ENCODE data around the gene GATD1.

Gene GATD1

DNA sequence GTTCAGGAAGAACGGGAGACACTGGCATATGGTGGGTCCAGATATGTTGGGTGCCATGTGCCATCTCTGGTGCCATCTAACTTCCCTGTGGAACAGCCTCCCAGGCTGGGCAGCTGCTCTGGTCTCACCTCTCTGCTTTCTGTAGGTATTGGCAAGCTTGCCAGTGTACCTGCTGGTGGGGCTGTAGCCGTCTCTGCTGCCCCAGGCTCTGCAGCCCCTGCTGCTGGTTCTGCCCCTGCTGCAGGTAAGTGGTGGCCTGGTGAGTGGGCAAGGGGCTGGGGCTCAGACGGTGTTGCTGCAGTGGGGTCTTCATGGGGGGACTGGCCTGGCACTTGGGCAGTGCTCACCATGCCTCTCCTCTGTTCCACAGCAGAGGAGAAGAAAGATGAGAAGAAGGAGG lies 35.1 kb upstream of the GATD1 start:
- Histone ChIP-seq H3K79me2 (peaks cover 3% of the 10 kb centered on the region), H3K4me1 (peaks cover 4% of the 10 kb centered on the region), H3K36me3 (ENCODE audit: control insufficient read depth, insufficient read depth, low read length) (no peaks in the 10 kb centered on the region), H2AFZ (no peak overlapping the region), H3K27ac (no peak overlapping the region), H3K9ac (no peak overlapping the region), H3K4me3 (ENCODE audit: low read depth, low read length) (no peak overlapping the region), H3K4me2 (ENCODE audit: low read length) (no peak overlapping the region), H3K9me3 (ENCODE audit: control insufficient read depth, low read length) (no peaks in the 10 kb centered on the region), H3K27me3 (ENCODE audit: control insufficient read depth, insufficient read depth, low read length) (no peaks in the 10 kb centered on the region)
- TF ChIP-seq, protein P1, sequence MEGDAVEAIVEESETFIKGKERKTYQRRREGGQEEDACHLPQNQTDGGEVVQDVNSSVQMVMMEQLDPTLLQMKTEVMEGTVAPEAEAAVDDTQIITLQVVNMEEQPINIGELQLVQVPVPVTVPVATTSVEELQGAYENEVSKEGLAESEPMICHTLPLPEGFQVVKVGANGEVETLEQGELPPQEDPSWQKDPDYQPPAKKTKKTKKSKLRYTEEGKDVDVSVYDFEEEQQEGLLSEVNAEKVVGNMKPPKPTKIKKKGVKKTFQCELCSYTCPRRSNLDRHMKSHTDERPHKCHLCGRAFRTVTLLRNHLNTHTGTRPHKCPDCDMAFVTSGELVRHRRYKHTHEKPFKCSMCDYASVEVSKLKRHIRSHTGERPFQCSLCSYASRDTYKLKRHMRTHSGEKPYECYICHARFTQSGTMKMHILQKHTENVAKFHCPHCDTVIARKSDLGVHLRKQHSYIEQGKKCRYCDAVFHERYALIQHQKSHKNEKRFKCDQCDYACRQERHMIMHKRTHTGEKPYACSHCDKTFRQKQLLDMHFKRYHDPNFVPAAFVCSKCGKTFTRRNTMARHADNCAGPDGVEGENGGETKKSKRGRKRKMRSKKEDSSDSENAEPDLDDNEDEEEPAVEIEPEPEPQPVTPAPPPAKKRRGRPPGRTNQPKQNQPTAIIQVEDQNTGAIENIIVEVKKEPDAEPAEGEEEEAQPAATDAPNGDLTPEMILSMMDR (IDR thresholded peaks at IDR 0.05): no peak

DNA sequence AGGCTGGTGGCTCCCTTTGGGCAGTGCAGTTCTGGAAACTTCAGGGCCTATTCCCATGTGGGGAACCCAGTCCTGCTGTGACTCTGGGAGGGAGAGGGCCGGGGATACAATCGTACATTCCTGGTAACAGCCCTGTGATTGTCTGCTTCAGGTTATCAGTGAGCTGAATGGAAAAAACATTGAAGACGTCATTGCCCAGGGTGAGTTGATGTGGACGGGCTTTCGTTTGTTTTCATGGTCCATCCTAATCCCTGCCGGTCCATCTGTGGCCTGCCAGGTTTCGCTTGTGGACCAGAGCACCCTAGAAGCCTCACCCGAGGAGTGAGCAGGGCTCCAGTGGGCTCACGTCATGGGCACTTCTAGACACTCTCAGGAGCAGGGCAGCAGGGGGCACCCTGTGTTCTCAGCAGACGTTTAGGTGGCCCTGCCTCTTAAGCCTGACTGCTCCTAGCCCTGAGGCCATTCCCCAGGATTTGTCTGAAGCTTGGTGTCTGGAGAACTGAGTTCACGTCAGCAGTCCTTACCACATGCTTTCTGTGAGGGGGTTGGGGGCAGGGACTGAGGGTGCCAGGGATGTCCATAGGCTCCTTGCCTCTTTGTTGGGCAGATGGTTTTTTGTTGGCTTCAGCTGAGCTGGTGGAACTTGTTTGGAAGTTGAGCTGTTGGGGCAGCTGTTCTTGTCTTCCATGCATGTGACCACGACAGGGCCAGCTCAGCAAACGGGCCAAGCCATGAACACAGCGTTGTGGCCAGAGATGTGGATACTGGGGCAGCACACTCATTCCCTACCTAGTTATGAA lies 34.4 kb upstream of the GATD1 start:
- Histone ChIP-seq H3K27me3 (ENCODE audit: control insufficient read depth, insufficient read depth, low read length) (no peaks in the 10 kb centered on the region), H3K36me3 (ENCODE audit: control insufficient read depth, insufficient read depth, low read length) (no peaks in the 10 kb centered on the region), H3K4me3 (ENCODE audit: low read depth, low read length) (no peak overlapping the region), H3K9ac (no peak overlapping the region), H3K79me2 (peaks cover 3% of the 10 kb centered on the region), H3K27ac (no peak overlapping the region), H3K4me1 (peaks cover 4% of the 10 kb centered on the region), H3K4me2 (ENCODE audit: low read length) (no peak overlapping the region), H3K9me3 (ENCODE audit: control insufficient read depth, low read length) (no peaks in the 10 kb centered on the region), H2AFZ (no peak overlapping the region)
- TF ChIP-seq, protein P1 (IDR thresholded peaks at IDR 0.05): no peak

DNA sequence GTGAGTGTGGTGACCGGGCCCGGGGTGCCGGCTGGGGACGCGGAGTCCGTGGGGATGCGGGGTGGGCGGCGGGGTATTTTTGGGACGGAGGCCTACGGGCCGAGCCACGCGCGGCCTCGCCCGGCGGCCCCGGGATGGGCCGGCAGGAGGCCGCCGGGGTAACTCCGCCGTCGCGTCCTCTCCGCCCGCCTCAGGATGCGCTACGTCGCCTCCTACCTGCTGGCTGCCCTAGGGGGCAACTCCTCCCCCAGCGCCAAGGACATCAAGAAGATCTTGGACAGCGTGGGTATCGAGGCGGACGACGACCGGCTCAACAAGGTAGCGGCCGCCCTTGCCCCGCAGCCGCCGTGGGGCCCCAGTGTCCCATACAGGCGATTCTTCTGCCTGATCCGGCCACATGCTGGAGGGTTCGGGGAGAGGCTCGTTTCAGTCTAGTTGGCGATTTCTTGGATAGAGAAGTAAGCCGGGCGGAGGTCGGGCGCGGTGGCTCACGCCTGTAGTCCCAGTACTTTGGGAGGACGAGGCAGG lies 32.8 kb upstream of the GATD1 start:
- TF ChIP-seq, protein P1 (IDR thresholded peaks at IDR 0.05): no peak
- Histone ChIP-seq H3K9me3 (ENCODE audit: control insufficient read depth, low read length) (no peaks in the 10 kb centered on the region), H3K27ac (peak overlapping the region; percentile 99), H2AFZ (peak overlapping the region; percentile 96), H3K4me1 (peaks cover 4% of the 10 kb centered on the region), H3K4me2 (ENCODE audit: low read length) (peak overlapping the region; percentile 92), H3K27me3 (ENCODE audit: control insufficient read depth, insufficient read depth, low read length) (no peaks in the 10 kb centered on the region), H3K9ac (peak overlapping the region; percentile 46), H3K36me3 (ENCODE audit: control insufficient read depth, insufficient read depth, low read length) (no peaks in the 10 kb centered on the region), H3K4me3 (ENCODE audit: low read depth, low read length) (peak overlapping the region; percentile 88), H3K79me2 (peaks cover 3% of the 10 kb centered on the region)

DNA sequence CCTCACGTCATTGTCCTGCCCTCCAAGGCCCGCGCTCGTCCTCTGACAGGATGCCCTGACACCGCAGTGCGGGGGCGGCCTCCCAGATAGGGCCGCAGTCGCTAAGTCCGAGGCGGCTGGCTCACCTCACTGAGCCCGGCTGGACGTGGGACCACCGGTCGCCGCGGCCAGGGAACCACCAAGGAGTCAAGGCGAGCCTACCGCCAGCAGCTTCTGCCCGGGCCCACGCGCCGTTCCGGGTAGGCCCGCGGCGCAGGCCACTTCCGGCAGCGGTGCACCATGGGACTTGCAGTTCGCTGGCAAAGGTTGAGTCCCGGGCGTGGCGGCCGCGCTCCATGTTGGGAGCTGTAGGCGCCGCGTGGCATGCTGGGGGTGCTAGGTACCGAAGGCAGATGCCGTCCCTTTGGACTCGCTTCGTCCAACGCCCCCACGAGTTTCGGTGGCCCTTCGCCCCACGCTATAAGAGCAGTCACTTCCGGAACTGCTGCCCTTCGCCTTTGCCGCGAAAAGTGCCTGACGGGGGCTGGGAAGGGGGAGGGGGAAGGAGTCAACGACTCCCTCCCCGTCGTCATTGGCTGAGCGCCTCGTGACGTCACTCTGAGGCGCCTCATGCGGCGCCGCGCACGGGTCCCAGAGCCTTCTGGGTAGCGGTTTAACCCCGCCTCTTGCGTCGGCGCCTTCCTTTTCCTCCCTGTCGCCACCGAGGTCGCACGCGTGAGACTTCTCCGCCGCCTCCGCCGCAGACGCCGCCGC lies 32.2 kb upstream of the GATD1 start, which contains the start of gene RPLP2:
Gene RPLP2 (plus strand): TSS at position 681 of the 753 bp plus-strand sequence. CDS start 268 bp downstream, outside the sequence.
- H3K27me3 ChIP-seq (ENCODE audit: control insufficient read depth, insufficient read depth, low read length): no peaks in the 10 kb centered on the region
- H3K4me2 ChIP-seq (ENCODE audit: low read length): peak within 1 kb of the TSS; percentile 92
- H3K79me2 ChIP-seq: peaks cover 3% of the 10 kb centered on the region
- no peaks in the 10 kb centered on the region for H3K36me3 ChIP-seq (ENCODE audit: control insufficient read depth, insufficient read depth, low read length)
- H3K9ac ChIP-seq: peak within 1 kb of the TSS; percentile 87
- peak within 1 kb of the TSS; percentile 88 for H3K4me3 ChIP-seq (ENCODE audit: low read depth, low read length)
- peaks cover 4% of the 10 kb centered on the region for H3K4me1 ChIP-seq
- peak within 1 kb of the TSS; percentile 99 for H3K27ac ChIP-seq
- TF ChIP-seq, protein P1 (IDR thresholded peaks at IDR 0.05): no peak
- H3K9me3 ChIP-seq (ENCODE audit: control insufficient read depth, low read length): no peaks in the 10 kb centered on the region
- H2AFZ ChIP-seq: peak within 1 kb of the TSS; percentile 96
